Body of pancreas (tissue), 4 donors: ENCODE measurements around the gene KLB.

ENCODE experiments used
- CTCF ChIP-seq, 7 experiments: fragments of 450-650 bp in 4 of 7; fragments of 200-600 bp in 3 of 7; sonication (generic) in 3 of 7; IDR thresholded peaks; one replicate each; pipeline ENCODE4 v1.5.1; 2016 to 2019; ENCODE audit warnings: antibody characterized with exemption in 7 of 7
- POLR2A ChIP-seq, 3 donors: fragments of 450-650 bp; IDR thresholded peaks; one replicate each; pipeline ENCODE4 v1.6.1; 2016; ENCODE audit warnings: antibody characterized with exemption in 3 of 3, mild to moderate bottlenecking in 2 of 3

- TF ChIP-seq POLR2A (IDR thresholded peaks at IDR 0.05) (no peak), CTCF (IDR thresholded peaks at IDR 0.05) (no peak)
Observed at GRCh38 chr4:39464886-39465501, 58.3 kb downstream of the KLB start.
